Testis (tissue), 3 donors: Measurements from ENCODE around the gene ABHD2. TPM values are rescaled to one million over a fixed set of nuclear protein-coding genes. Genes with fewer than 3 reads are reported as not detected.
"Not testable (repeated sequence)": the region's sequence is repeated elsewhere in the genome, so short reads cannot be mapped to it uniquely, and the experiment has no call there.

Experiments
- DNase-seq: peaks from one replicate; pipeline ENCODE4 v3.0.0-alpha.2; 2019
- H3K27ac ChIP-seq, 2 donors: fragments of 200-600 bp; sonication (generic); one replicate each; pipeline ENCODE4 v1.5.1; 2019
- H3K27me3 ChIP-seq: fragments of 200-600 bp; sonication (generic); one replicate; pipeline ENCODE4 v1.5.1; 2019
- H3K36me3 ChIP-seq: fragments of 200-600 bp; sonication (generic); one replicate; pipeline ENCODE4 v1.5.1; 2017; ENCODE audit warnings: low read depth; ENCODE audit errors: missing control alignments
- H3K4me1 ChIP-seq: fragments of 200-600 bp; sonication (generic); one replicate; pipeline ENCODE4 v1.5.1; 2019
- H3K4me3 ChIP-seq, 2 donors: fragments of 200-600 bp; sonication (generic); one replicate each; pipeline ENCODE4 v1.5.1; 2017 to 2019
- H3K9me3 ChIP-seq: fragments of 200-600 bp; sonication (generic); one replicate; pipeline ENCODE4 v1.5.1; 2017
- POLR2A ChIP-seq: fragments of 450-650 bp; IDR thresholded peaks from one replicate; pipeline ENCODE4 v1.6.1; 2017; ENCODE audit warnings: antibody characterized with exemption, mild to moderate bottlenecking, moderate library complexity
- WGBS, 2 donors: methylation state at CpG; one replicate each; pipeline ENCODE4 v1.1.5; 2018; 5-methylcytosine and 5-hydroxymethylcytosine counted together
- intact Hi-C: fragments of 100-400 bp; cut with DNase I; formaldehyde crosslinking; loops from one replicate; pipeline ENCODE4 v1.15.1; 2023; ENCODE audit warnings: low total_unique reads
- polyA plus RNA-seq: library from polyadenylated mRNA; stranded (reverse); fragments of 350-450 nt; fragmentation: Illumina TruSeq; extraction: RNeasy Lipid Tissue Mini Kit (QIAGEN cat#74804); gene quantifications from one replicate; pipeline ENCODE4 v1.2.3, GENCODE V29; 2014; ENCODE audit warnings: low read depth, low replicate concordance; ENCODE audit not compliant: insufficient read depth
- total RNA-seq, 2 donors: library from RNA; depleted of rRNA; stranded (reverse); fragments of >200 nt; gene quantifications; one replicate each; pipeline ENCODE4 v1.2.3, GENCODE V29; 2016
- TF ChIP-seq, protein P1 (sequence below), 3 experiments: fragments of 450-650 bp in 2 of 3; fragments of 200-600 bp in 1 of 3; sonication (generic) in 1 of 3; IDR thresholded peaks; one replicate each; pipeline ENCODE4 v1.5.1; 2016 to 2019; ENCODE audit warnings: antibody characterized with exemption in 3 of 3, mild to moderate bottlenecking in 2 of 3, moderate library complexity in 1 of 3

The ABHD2 gene
- total and polyA plus RNA-seq, 3 donors from 2014 or later, result 82.5 to 214 (median 109) TPM

DNA sequence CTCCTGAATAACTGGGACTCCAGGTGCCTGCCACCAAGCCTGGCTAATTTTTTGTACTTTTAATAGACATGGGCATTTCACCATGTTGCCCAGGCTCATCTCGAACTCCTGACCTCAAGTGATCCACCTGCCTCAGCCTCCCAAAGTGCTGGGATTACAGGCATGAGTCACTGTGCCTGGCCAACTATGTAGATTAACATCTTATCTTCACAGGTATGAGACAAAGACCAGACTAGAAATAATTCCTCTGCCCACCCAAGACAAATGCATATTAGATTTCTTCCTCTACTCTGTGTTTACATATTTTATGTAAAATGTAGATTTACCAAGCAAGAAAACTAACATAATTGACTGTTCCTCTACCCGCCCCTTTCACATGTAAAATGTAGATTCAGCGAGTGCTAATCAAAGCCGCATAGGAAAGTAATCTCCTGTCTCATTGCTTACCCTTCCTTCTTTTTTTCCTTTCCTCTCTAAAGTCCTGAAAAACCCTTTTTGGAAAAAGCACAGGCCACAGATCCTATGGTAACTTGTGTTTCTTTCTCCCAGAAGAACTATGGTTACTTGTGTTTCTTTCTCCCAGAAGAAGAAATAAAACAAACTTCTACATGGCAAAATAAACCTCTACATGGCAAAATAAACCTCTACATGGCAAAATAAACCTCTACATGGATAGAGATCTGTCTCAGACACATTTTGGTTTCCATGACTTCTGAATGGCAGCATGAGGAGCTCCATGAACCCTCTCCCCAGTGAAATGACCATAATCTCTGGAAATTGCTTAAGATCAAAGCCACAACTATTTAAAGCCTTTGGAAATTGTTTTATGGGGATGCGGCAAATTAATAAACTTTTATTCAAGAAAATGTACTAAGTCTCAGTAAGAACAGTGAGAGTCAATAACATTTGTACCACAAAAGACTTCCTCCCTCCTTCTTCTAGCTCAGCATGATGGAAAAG, 9.1 kb upstream of the ABHD2 start:
- no peaks in the 10 kb centered on the region for H3K27me3 ChIP-seq
- DNase-seq, result no peak
- H3K4me3 ChIP-seq, result no peak overlapping the region
- H3K4me1 ChIP-seq, result no peaks in the 10 kb centered on the region
- TF ChIP-seq POLR2A, result no peak
- TF ChIP-seq, protein P1, sequence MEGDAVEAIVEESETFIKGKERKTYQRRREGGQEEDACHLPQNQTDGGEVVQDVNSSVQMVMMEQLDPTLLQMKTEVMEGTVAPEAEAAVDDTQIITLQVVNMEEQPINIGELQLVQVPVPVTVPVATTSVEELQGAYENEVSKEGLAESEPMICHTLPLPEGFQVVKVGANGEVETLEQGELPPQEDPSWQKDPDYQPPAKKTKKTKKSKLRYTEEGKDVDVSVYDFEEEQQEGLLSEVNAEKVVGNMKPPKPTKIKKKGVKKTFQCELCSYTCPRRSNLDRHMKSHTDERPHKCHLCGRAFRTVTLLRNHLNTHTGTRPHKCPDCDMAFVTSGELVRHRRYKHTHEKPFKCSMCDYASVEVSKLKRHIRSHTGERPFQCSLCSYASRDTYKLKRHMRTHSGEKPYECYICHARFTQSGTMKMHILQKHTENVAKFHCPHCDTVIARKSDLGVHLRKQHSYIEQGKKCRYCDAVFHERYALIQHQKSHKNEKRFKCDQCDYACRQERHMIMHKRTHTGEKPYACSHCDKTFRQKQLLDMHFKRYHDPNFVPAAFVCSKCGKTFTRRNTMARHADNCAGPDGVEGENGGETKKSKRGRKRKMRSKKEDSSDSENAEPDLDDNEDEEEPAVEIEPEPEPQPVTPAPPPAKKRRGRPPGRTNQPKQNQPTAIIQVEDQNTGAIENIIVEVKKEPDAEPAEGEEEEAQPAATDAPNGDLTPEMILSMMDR (IDR thresholded peaks at IDR 0.05), result no peak
- no peaks in the 10 kb centered on the region for H3K36me3 ChIP-seq
- intact Hi-C loops, result no loop called here
- H3K27ac ChIP-seq, result no peak overlapping the region
- 95 to 96% methylated on average over 5 of the region's 5 CpGs for WGBS, 2 donors
- no peaks in the 10 kb centered on the region for H3K9me3 ChIP-seq

DNA sequence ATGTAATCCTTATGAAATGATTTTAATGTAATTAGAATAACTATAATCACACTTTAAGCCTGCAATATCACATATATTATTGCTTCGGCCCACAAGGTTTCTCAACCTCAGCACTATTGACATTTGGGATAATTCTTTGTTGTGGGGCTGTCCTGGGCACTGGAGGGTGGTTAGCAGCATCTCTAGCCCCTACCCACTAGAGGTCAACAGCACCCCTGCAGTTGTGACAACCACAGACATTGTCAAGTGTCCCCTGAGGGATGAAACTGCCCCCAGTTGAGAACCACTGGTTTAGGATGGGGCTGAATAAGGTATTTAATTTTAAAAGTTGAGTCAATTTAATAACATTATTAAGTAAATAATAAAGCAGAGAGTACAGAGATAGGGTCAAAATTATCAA, 6.4 kb upstream of the ABHD2 start:
- TF ChIP-seq, protein P1 (IDR thresholded peaks at IDR 0.05), result no peak
- no peak for TF ChIP-seq POLR2A
- Histone ChIP-seq H3K36me3 (no peaks in the 10 kb centered on the region), H3K27ac (no peak overlapping the region), H3K4me1 (peaks cover 7% of the 10 kb centered on the region), H3K9me3 (no peaks in the 10 kb centered on the region), H3K4me3 (no peak overlapping the region), H3K27me3 (no peaks in the 10 kb centered on the region)
- WGBS, 2 donors, result 94 to 97% methylated on average over 1 of the region's 1 CpG
- intact Hi-C loops, result loop anchor here (10.0 kb wide), 1 partner anchor 607 kb away; no protein-coding TSS in a partner anchor
- DNase-seq, result no peak

DNA sequence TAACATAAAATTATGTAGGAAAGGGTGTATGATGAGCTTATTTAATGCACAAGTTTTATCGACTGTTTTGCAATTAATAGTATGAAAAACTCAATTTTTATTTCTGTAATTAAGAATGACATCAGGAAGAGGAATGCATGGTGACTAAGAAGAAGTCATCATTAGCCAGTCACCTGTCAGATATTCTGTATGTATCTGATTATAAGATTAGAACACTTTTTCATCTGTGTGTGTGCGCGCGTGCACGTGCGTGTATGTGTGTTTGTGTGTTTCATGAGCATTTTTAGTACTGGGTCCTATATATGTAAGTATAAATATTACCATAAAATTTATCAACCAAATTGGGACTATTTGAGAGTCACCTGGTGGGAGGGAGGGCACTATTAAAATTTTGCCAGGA, 5.0 kb upstream of the ABHD2 start:
- WGBS, 2 donors, result 96 to 97% methylated on average over 6 of the region's 6 CpGs
- Histone ChIP-seq H3K9me3 (no peaks in the 10 kb centered on the region), H3K36me3 (no peaks in the 10 kb centered on the region), H3K4me3 (no peak overlapping the region), H3K27me3 (no peaks in the 10 kb centered on the region), H3K27ac (no peak overlapping the region), H3K4me1 (peaks cover 14% of the 10 kb centered on the region)
- intact Hi-C loops, result loop anchor here (10.0 kb wide), 1 partner anchor 608 kb away; no protein-coding TSS in a partner anchor
- no peak for DNase-seq
- no peak for TF ChIP-seq POLR2A
- TF ChIP-seq, protein P1 (IDR thresholded peaks at IDR 0.05), result no peak

DNA sequence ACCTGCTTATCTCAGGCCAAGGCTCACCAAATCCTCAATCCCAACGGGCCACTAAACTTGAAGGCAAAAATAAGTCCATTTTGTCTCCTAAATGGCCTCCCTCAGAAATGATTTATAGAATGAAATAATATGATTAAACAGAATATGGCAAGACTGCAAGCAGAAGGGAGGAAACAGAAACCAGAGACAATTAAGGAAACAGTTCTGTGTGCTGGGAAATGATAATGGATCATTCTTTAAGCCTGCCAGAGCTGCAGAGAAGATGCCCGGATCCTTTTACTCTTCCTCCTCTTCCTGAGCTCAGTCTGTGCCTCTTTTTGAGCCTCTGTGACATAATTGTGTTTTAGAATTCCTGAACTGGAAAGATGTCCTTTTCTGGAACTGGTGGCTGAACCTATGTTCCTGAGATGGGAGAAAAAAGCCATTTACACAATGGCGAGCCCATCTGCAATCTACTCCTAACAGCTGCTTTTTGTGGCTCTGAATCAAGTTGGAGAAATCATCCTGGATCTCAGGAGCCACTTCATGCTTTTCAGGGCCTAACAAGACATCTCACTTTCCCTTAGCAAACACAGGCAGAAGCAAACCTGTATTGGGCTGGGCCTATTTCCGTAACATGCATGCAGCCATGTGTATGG, 2.8 kb upstream of the ABHD2 start:
- TF ChIP-seq, protein P1 (IDR thresholded peaks at IDR 0.05), result no peak
- no peak for TF ChIP-seq POLR2A
- Histone ChIP-seq H3K9me3 (no peaks in the 10 kb centered on the region), H3K4me1 (peaks cover 20% of the 10 kb centered on the region), H3K27ac (peak overlapping the region in 1 of 2 donors; percentile 26), H3K27me3 (no peaks in the 10 kb centered on the region), H3K4me3 (no peak overlapping the region), H3K36me3 (no peaks in the 10 kb centered on the region)
- intact Hi-C loops, result loop anchor here (10.0 kb wide), 1 partner anchor 611 kb away; no protein-coding TSS in a partner anchor
- DNase-seq, result no peak
- WGBS, 2 donors, result 52 to 61% methylated on average over 4 of the region's 4 CpGs

DNA sequence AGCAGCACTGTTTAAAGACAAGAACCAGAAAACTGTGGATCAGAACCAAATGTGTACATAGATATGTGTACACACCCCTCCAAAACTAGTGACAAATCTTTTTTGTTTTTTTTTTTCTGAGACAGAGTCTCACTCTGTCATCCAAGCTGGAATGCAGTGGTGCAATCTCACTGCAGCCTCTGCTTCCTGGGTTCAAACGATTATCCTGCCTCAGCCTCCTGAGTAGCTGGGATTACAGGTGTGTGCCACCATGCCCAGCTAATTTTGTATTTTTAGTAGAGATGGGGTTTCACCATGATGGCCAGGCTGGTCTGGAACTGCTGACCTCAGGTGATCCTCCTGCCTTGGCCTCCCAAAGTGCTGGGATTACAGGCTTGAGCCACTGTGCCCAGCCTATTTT, 2.3 kb upstream of the ABHD2 start:
- not testable (repeated sequence) for H3K36me3 ChIP-seq, H3K27me3 ChIP-seq, DNase-seq, H3K9me3 ChIP-seq, H3K4me3 ChIP-seq
- intact Hi-C loops, result loop anchor here (10.0 kb wide), 1 partner anchor 611 kb away; no protein-coding TSS in a partner anchor
- WGBS, 2 donors, result 70 to 80% methylated on average over 1 of the region's 1 CpG
- Histone ChIP-seq H3K4me1 (peaks cover 25% of the 10 kb centered on the region), H3K27ac (peak overlapping the region in 1 of 2 donors; percentile 26)

DNA sequence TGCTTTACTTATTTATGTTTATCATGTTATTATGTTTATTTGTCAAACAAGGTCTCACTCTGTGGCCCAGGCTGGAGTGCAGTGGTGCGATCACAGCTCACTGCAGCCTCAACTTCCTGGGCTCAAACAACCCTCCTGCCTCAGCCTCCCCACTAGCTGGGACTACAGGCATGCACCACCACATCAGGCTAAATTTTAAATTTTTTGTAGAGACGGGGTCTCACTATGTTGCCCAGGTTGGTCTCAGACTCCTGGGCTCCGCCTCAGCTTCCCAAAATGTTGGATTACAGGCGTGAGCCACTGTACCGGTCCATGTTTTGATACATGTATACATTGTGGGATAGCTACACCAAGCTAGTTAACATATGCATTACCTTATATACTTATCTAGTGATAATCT, 1.9 kb upstream of the ABHD2 start:
- not testable (repeated sequence) for DNase-seq, H3K36me3 ChIP-seq, H3K9me3 ChIP-seq, H3K27me3 ChIP-seq, H3K27ac ChIP-seq, H3K4me3 ChIP-seq
- 95 to 98% methylated on average over 5 of the region's 5 CpGs for WGBS, 2 donors
- peaks cover 27% of the 10 kb centered on the region for H3K4me1 ChIP-seq
- intact Hi-C loops, result loop anchor here (10.0 kb wide), 1 partner anchor 612 kb away; no protein-coding TSS in a partner anchor
